Left hindlimb (tissue), 1 donor: ENCODE measurements around the gene ADGRG1.
"Not testable (repeated sequence)": the region's sequence is repeated elsewhere in the genome, so short reads cannot be mapped to it uniquely, and the experiment has no call there.

Experiments
- DNase-seq: peaks from one replicate; pipeline ENCODE4 v3.0.0-alpha.2; 2018

The ADGRG1 gene

GRCh38 chr16:57667526-57668262 lies 39.3 kb downstream of the ADGRG1 start:
- DNase-seq: no peak

GRCh38 chr16:57668263-57668571 lies 39.8 kb downstream of the ADGRG1 start, which contains the start of gene ADGRG3:
ADGRG3 (plus strand) TSS chr16:57668306; CDS start chr16:57668348, 42 bp downstream.
- no peak for DNase-seq

- no peak for DNase-seq
Observed at GRCh38 chr16:57668630-57669475, 40.4 kb downstream of the ADGRG1 start.

DNA sequence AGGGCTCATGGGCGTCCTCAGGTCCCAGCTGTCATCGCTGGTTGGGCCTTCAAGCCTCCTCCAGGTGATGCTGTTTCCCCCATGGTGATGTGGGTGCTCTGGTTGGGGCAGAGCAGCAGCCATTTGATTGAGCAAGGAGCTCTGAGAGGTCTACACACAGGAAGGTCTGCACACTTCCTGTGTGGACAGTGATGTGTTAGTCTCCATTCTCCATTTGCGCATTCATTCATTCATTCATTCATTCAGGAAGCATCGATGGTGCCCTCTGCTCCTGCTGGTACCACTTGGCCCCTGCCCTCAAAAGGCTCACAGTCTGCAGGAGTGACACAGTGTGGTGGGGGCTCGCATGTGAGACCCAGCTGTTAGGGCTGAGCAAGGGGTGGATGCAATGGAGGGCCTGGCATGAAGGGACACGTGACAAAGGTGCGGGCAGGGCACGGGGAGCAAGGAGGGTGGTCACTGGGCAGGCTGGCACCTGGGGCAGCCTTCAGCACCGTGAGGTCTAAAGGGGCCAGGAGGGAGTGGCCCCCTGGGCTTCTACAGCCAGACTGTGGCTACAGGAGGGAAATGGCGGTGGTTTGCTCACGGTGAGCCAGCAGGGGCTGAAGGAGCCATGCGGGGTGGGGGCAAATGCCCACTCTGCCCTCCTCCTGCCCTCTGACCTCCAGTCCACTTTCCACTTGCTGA lies 41.2 kb downstream of the ADGRG1 start:
- no peak for DNase-seq

- no peak for DNase-seq
Observed at GRCh38 chr16:57670196-57670595, 41.8 kb downstream of the ADGRG1 start.

GRCh38 chr16:57671451-57671850 lies 43.0 kb downstream of the ADGRG1 start:
- not testable (repeated sequence) for DNase-seq

GRCh38 chr16:57672416-57672815 lies 44.0 kb downstream of the ADGRG1 start:
- no peak for DNase-seq

DNA sequence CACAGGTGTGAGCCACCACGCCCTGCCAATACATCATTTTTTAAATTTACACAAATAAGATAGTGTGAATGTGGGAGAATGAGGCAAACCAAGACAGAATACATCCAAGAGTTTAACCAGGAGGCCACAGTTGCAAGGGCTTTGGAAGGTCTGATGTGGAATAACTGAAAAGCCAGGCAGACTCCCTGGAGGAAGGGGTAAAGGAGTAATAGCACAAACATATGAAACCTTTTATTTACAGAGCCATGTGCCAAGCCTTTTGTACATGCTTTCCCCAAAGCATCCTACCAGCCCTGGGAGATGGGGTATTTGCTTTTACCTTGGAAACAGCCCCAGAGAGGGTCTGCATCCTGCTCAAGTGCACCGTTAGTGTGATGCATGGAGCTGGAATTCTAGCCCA lies 44.4 kb downstream of the ADGRG1 start:
- DNase-seq: no peak

DNA sequence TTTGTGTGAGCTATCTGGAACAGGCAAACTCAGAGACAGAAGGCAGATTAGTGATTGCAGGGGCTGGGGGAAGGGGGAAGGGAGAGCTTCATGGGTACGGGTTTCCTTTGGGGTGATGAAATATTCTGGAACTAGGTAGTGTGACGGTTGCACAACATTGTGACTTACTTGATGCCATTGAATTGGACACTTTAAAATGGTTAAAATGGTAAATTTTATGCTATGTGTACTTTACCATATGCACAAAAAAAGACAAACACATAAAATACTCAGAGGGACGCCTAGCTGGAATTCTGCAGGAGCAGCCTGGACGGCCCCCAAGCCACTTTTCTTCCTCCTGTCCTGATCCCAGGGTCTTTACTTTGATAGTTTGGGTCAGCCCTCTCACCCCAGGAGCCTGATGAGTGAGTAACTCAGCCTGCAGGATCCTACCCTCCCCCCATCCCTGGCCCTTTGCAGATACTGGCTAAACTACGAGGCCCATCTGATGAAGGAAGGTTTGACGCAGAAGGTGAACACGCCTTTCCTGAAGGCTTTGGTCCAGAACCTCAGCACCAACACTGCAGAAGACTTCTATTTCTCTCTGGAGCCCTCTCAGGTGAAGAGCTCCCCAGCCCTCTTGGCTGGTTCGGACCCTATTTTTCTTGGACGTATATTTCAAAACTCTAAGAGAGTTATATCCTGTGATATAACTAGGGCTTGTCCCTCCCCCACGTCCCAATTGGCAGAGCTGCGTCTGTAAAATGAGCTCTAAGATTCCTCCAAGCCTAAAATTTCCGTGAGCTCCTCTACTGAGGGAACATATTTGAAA lies 47.5 kb downstream of the ADGRG1 start:
- DNase-seq: no peak

GRCh38 chr16:57676553-57677085 lies 48.2 kb downstream of the ADGRG1 start:
- no peak for DNase-seq

DNA sequence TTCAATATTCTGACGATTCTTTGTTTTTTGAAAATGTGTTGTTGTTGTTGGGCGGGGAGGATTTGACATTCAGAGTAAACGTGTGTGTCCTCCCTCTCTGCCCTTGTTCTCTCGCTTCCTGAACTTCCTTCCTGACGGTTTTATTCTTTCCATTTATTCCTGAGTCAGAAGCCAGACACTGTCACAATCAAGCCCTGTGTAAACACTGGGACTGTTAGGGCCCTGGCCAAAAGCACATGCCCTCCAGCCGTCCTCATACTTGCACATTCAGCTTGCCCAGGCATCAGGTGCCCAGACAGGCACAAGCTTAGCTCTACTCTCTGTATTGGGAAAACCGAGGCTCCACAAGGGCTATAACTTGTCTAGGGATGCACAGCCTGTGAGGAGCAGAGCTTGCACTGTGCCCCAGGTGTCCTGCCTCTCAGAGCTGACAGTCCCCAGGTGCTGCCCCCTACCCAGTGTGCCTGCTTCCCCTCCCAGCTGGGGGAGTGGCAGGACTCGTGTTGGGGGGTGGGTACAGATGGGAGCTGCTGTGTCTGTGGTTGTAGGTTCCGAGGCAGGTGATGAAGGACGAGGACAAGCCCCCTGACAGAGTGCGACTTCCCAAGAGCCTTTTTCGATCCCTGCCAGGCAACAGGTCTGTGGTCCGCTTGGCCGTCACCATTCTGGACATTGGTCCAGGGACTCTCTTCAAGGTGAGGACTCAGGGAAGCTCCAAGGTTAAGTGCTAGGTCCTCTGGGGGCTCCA lies 49.4 kb downstream of the ADGRG1 start:
- DNase-seq: no peak

DNA sequence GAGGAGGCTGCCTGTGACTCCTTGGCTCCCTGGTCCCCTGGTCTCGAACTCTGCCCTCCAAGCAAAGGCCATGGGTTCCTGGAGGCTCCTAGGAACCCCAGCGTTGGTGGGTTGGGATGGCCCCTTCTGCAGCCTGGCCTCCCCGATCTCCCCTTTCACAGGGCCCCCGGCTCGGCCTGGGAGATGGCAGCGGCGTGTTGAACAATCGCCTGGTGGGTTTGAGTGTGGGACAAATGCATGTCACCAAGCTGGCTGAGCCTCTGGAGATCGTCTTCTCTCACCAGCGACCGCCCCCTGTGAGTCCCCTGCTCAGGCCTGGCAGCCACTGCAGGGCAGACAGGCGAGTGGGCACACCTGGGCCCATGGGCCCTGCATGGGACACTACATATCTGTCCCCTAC lies 50.6 kb downstream of the ADGRG1 start:
- DNase-seq: no peak

- no peak for DNase-seq
Observed at GRCh38 chr16:57679767-57680482, 51.5 kb downstream of the ADGRG1 start.

- DNase-seq: no peak
Observed at GRCh38 chr16:57680842-57681375, 52.5 kb downstream of the ADGRG1 start.

DNA sequence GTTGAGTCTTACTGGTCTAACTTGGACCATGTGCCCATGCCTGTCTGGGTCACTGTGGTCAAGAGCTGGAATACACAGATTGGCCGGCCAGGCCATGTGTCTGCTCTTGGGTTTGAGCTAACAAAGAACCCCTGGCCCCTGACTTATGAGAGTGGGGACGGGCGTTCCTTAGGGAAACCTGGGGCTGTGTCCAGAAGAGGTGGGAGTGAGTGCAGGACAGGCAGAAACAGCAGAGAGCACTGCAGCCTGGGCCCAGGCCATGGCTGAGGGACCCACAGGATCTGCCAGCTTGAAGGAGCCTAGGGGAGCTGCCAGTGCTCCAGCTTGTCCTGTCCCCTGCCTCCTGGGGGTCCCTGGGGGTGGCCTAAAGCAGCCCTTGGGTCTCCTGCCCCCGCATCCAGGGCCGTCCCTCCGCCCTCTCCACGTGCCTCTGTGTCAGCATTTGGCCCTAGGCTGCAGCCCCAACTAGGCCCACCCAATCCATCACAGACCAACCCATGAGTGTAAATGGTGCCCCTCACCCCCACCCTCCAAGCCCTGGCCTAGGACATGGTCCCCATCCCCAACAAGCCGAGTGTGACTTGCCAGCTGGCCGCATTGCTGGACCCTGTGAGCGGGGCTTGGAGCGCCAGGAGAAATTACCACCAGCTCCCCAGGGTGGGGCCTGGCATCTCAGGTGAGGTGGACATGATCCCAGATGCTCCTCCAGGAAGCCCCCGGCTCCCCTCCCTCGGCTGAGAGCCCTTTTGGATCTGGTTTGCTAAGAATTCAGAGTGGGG lies 53.7 kb downstream of the ADGRG1 start:
- no peak for DNase-seq

DNA sequence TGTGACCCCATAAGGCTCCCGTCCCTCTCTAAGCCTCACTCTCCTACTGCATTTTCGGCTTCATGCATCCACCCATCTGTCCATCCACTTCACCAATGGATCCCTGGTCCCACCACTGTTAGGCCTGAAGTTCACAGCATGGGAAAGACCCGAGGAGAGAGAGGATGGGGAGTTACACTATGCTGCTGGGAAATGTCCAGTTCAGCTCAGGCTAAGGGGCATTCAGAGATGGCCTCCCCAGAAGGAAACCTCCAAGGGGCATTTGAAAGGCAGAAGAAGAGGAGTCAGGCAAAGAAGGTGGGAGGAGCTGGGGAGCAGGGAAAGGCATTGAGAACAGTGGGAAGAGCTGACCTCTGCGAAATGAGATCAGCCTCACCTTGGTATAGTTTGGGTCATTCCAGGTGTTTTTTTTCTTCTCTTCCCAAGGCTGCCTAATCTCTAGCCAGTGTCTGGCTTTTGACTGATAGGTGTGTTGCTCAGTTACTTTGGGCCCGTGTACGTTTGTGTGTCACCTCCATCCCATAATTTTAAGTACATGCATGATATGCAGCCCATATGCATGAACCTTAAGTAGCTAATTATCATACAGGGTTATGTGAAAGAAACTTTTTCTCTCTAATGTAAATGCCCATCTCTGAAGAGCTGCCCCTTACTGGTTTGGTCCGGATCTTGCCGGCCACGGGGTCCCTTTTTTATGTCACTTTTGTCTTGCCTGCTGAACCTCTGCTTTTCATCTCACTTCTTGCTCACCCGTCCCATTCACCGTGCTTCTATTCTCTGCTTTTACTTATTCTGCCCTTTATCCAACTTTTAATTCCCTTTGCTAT lies 54.6 kb downstream of the ADGRG1 start:
- DNase-seq: no peak

- no peak for DNase-seq
Observed at GRCh38 chr16:57683636-57684545, 55.5 kb downstream of the ADGRG1 start.
